AG09319 (cell line): Measurements from ENCODE around the gene HASPIN.

Experiments
- DNase-seq: peaks from one replicate; pipeline ENCODE4 v3.0.0-alpha.2; 2010; ENCODE audit warnings: low read depth; ENCODE audit errors: extremely low read depth
- CTCF ChIP-seq: IDR thresholded peaks from 2 replicates; pipeline ENCODE4 v1.5.1; 2011; ENCODE audit warnings: low read depth, mild to moderate bottlenecking, inconsistent platforms, low read length, moderate library complexity

HASPIN gene

GRCh38 chr17:3740611-3741073 lies 16.9 kb downstream of the HASPIN start:
- no peak for DNase-seq
- TF ChIP-seq CTCF = no peak

GRCh38 chr17:3744014-3744413 lies 20.3 kb downstream of the HASPIN start:
- DNase-seq = no peak
- no peak for TF ChIP-seq CTCF

GRCh38 chr17:3745071-3745470 lies 21.4 kb downstream of the HASPIN start:
- no peak for TF ChIP-seq CTCF
- no peak for DNase-seq

- no peak for DNase-seq
- TF ChIP-seq CTCF = no peak
These were observed 24.1 kb downstream of the HASPIN start for GRCh38 chr17:3747805-3748204.

GRCh38 chr17:3748576-3748975 lies 24.9 kb downstream of the HASPIN start:
- TF ChIP-seq CTCF = no peak
- no peak for DNase-seq

GRCh38 chr17:3750296-3750695 lies 26.6 kb downstream of the HASPIN start:
- TF ChIP-seq CTCF = no peak
- DNase-seq = no peak

GRCh38 chr17:3750926-3751325 lies 27.2 kb downstream of the HASPIN start:
- TF ChIP-seq CTCF = no peak
- DNase-seq = no peak
